ENCODE data around the gene DNAJC16.

- TF ChIP-seq CTCF (IDR thresholded peaks at IDR 0.05), result no peak
- TF ChIP-seq POLR2A (IDR thresholded peaks at IDR 0.05), result no peak
- TF ChIP-seq POLR2AphosphoS5 (IDR thresholded peaks at IDR 0.05), result no peak
- TF ChIP-seq EP300 (IDR thresholded peaks at IDR 0.05; ENCODE audit: low read depth), result no peak
Observed at GRCh38 chr1:15542388-15543250, 16.0 kb downstream of the DNAJC16 start.
